K562 (cell line): ENCODE measurements around the gene PCDHA5.

Source experiments
- CTCF ChIP-seq, 3 experiments: IDR thresholded peaks in 2 of 3; conservative IDR thresholded peaks in 1 of 3; 2 replicates each; pipeline ENCODE4 v1.5.1; 2011 to 2012; ENCODE audit warnings: low read length in 3 of 3, mild to moderate bottlenecking in 3 of 3, control low read depth in 2 of 3, improper control_type of control experiment in 1 of 3, inconsistent platforms in 1 of 3, low read depth in 1 of 3, mixed read lengths in 1 of 3, moderate library complexity in 1 of 3; ENCODE audit not compliant: insufficient read depth in 2 of 3
- CUX1 ChIP-seq: fragments of 200-800 bp; sonication (Bioruptor generic); IDR thresholded peaks from 2 replicates; pipeline ENCODE4 v1.6.1; 2016; ENCODE audit warnings: missing genetic modification characterization, missing compliant biosample characterization
- ETV6 ChIP-seq, 3 experiments: fragments of 150-350 bp in 1 of 3; sonication (generic) in 1 of 3; formaldehyde crosslinking in 1 of 3; IDR thresholded peaks; 2 replicates each; pipeline versions ENCODE4 v1.6.1 to v1.8.0; 2014 to 2022; ENCODE audit warnings: borderline replicate concordance in 2 of 3, low read depth in 2 of 3, antibody characterized with exemption in 1 of 3, low read length in 1 of 3, mild to moderate bottlenecking in 1 of 3, missing genetic modification reagents in 1 of 3
- HCFC1 ChIP-seq: IDR thresholded peaks from 2 replicates; pipeline ENCODE4 v1.6.1; 2012; ENCODE audit warnings: low read depth, low read length, improper control_type of control experiment
- MAX ChIP-seq: sonication (generic); formaldehyde crosslinking; IDR thresholded peaks from 2 replicates; pipeline ENCODE4 v1.9.0; 2022; ENCODE audit warnings: mild to moderate bottlenecking, missing genetic modification reagents
- SMAD1 ChIP-seq: fragments of 150-350 bp; IDR thresholded peaks from 2 replicates; pipeline ENCODE4 v1.6.1; 2014; ENCODE audit warnings: low read length, low read depth; ENCODE audit not compliant: partially characterized antibody
- SP1 ChIP-seq: sonication (generic); formaldehyde crosslinking; IDR thresholded peaks from 2 replicates; pipeline ENCODE4 v1.8.1; 2022; ENCODE audit warnings: mild to moderate bottlenecking, missing genetic modification reagents
- SREBF2 ChIP-seq: sonication (generic); formaldehyde crosslinking; IDR thresholded peaks from 2 replicates; pipeline ENCODE4 v1.4.0; 2020; ENCODE audit warnings: mild to moderate bottlenecking, missing genetic modification reagents
- TBL1XR1 ChIP-seq, 2 experiments: IDR thresholded peaks; 2 replicates each; pipeline ENCODE4 v1.6.1; 2012; ENCODE audit warnings: improper control_type of control experiment in 2 of 2, low read length in 2 of 2, mild to moderate bottlenecking in 1 of 2
- ZNF398 ChIP-seq: fragments of 250-450 bp; sonication (Bioruptor Pico); IDR thresholded peaks from 2 replicates; pipeline ENCODE4 v1.8.0; 2021; ENCODE audit warnings: moderate library complexity, mild to moderate bottlenecking, inconsistent platforms

- no peak for TF ChIP-seq TBL1XR1 (IDR thresholded peaks at IDR 0.05; ENCODE audit: low read length in 2 of 2)
- TF ChIP-seq SMAD1, result no peak
- no peak for TF ChIP-seq ETV6 (IDR thresholded peaks at IDR 0.05; ENCODE audit: borderline replicate concordance in 1 of 2, low read depth in 2 of 2, low read length in 1 of 2)
- no peak for TF ChIP-seq ETV6 (CRISPR knock-in tag; IDR thresholded peaks at IDR 0.05; ENCODE audit: borderline replicate concordance)
- peak in 2 of 3 experiments; percentile 20 to 39; a peak in 3 of 6 replicates for TF ChIP-seq CTCF (IDR thresholded peaks at IDR 0.05 in 2 of 3, conservative IDR thresholded peaks at IDR 0.05 in 1 of 3; ENCODE audit: insufficient read depth in 2 of 3, low read depth in 1 of 3, low read length in 3 of 3)
- no peak for TF ChIP-seq SP1 (CRISPR knock-in tag)
- no peak for TF ChIP-seq CUX1 (CRISPR knock-in tag)
- no peak for TF ChIP-seq ZNF398 (CRISPR knock-in tag)
- no peak for TF ChIP-seq MAX (CRISPR knock-in tag)
- TF ChIP-seq SREBF2 (CRISPR knock-in tag), result no peak
- TF ChIP-seq HCFC1, result no peak
These were observed 26.7 kb upstream of the PCDHA5 start, which contains the start of gene PCDHA2 for GRCh38 chr5:140794595-140795258.
